ENCODE measurements around the gene C2CD4C.

DNA sequence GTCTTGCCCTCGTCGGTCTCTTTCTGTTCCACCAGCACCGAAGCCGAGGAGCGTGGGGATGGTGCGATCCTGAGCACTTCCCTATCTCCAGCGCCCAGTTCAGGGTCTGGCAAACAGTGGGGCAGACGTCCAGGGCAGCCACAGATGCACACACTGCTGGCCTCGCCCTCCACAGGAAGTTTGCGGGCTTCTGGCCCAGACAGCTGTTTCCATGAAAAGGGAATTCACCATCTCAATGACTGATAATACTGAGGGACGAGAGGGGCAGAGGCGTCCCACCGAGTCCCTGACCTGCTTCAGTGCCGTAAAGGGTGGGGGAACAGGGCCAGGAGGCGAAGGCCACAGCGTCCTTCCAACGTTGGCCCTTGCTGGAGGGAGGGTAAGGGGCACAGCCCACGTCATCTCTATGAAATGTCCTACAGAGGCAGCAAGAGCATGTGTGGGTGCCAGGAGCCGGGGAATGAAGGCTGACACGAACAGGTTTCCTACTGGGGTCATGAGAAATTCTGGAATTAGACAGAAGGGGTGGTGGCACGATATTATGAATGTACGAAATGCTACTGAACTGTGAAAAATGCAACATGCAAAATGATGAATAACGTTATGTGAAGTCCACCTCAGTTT, 32.4 kb upstream of the C2CD4C start:
- no peak for TF ChIP-seq CTCF (optimal IDR thresholded peaks at IDR 0.05 in 1 of 3, IDR thresholded peaks at IDR 0.05 in 1 of 3, conservative IDR thresholded peaks at IDR 0.05 in 1 of 3; ENCODE audit: extremely low read depth in 1 of 3, insufficient read depth in 2 of 3, low read length in 3 of 3)
- no peak for TF ChIP-seq EZH2 (IDR thresholded peaks at IDR 0.05; ENCODE audit: low read length)

Measured in keratinocyte (primary cell).